H1 (cell line): ENCODE data around the gene BMPR1A. TPM values are rescaled to one million over a fixed set of nuclear protein-coding genes. Genes with fewer than 3 reads are reported as not detected.

Source experiments
- RFX5 ChIP-seq: IDR thresholded peaks from 2 replicates; pipeline ENCODE4 v1.6.1; 2011; ENCODE audit warnings: low read depth, low read length, improper control_type of control experiment, borderline replicate concordance
- polyA plus RNA-seq, 7 experiments: library from polyadenylated mRNA; depleted of rRNA in 3 of 7; stranded (reverse) in 5 of 7; unstranded in 2 of 7; fragments of >200 nt in 5 of 7; fragments of 200-250 nt in 2 of 7; gene quantifications; 1 replicate in 5 of 7; 2 replicates in 1 of 7; 4 replicates in 1 of 7; pipeline versions ENCODE4 v1.2.1 to v1.2.3, GENCODE V29; 2011 to 2013; ENCODE audit warnings: missing spikeins in 2 of 7, mixed read lengths in 2 of 7
- total RNA-seq: library from RNA; stranded (reverse); fragmentation: NEBNext Ultra II Directional; extraction: Animal tissue kit (Norgen Biotek cat#: 25700); gene quantifications from 2 replicates; pipeline ENCODE4 v1.2.1, GENCODE V29; 2021

BMPR1A gene
- total and polyA plus RNA-seq, 2 of the 8 experiments (the other 6 are each of a cell fraction or from before 2014, with no cell fraction given), result 34.4 to 129 TPM

- no peak for TF ChIP-seq RFX5
These were observed 14.1 kb downstream of the BMPR1A start (continued) for GRCh38 chr10:86770412-86770960.
